ENCODE data around the gene PRIM2.
"Not testable (repeated sequence)": the region's sequence is repeated elsewhere in the genome, so short reads cannot be mapped to it uniquely, and the experiment has no call there.

PRIM2 gene

GRCh38 chr6:57313711-57314471, 3.5 kb upstream of the PRIM2 start:
- Mint-ChIP-seq H3K9me3 (no peaks in the 10 kb centered on the region), H3K36me3 (ENCODE audit: insufficient read depth) (peaks cover 3% of the 10 kb centered on the region), H3K4me3 (no peak overlapping the region), H3K27ac (no peak overlapping the region), H3K27me3 (peaks cover 7 to 15% of the 10 kb centered on the region in 2 donors), H3K4me1 (ENCODE audit: low read depth in 2 of 2) (peaks cover 5 to 16% of the 10 kb centered on the region in 2 donors)
- DNase-seq = no peak
- no peak for ATAC-seq (replicated peaks)

GRCh38 chr6:57315111-57315510, 2.3 kb upstream of the PRIM2 start:
- DNase-seq (no peak), ATAC-seq (replicated peaks) (no peak)
- Mint-ChIP-seq H3K27ac (no peak overlapping the region), H3K27me3 (peaks cover 7 to 15% of the 10 kb centered on the region in 2 donors), H3K4me3 (no peak overlapping the region), H3K4me1 (ENCODE audit: low read depth in 2 of 2) (peaks cover 12 to 24% of the 10 kb centered on the region in 2 donors), H3K9me3 (no peaks in the 10 kb centered on the region), H3K36me3 (ENCODE audit: insufficient read depth) (peaks cover 3% of the 10 kb centered on the region)

- Mint-ChIP-seq H3K4me1 (ENCODE audit: low read depth in 2 of 2) (peaks cover 13 to 24% of the 10 kb centered on the region in 2 donors), H3K27me3 (peaks cover 7 to 15% of the 10 kb centered on the region in 2 donors), H3K9me3 (no peaks in the 10 kb centered on the region), H3K4me3 (no peak overlapping the region), H3K36me3 (ENCODE audit: insufficient read depth) (peaks cover 6% of the 10 kb centered on the region), H3K27ac (no peak overlapping the region)
- no peak for DNase-seq
- ATAC-seq (replicated peaks) = no peak
Observed at GRCh38 chr6:57315851-57316250, 1.6 kb upstream of the PRIM2 start.

- Mint-ChIP-seq H3K9me3 (no peaks in the 10 kb centered on the region), H3K27me3 (peaks cover 7 to 11% of the 10 kb centered on the region in 2 donors), H3K4me1 (ENCODE audit: low read depth in 2 of 2) (peaks cover 19 to 24% of the 10 kb centered on the region in 2 donors), H3K27ac (peak overlapping the region; percentile 91 to 94), H3K36me3 (ENCODE audit: insufficient read depth) (peaks cover 6% of the 10 kb centered on the region), H3K4me3 (peak overlapping the region; percentile 94 to 96)
- DNase-seq (peak; percentile 74 to 79 (median 75)), ATAC-seq (replicated peaks) (peak; percentile 85)
Observed at GRCh38 chr6:57316581-57317059, 810 bp upstream of the PRIM2 start.

- ATAC-seq (replicated peaks) = no peak
- no peaks in the 10 kb centered on the region for H3K27me3 Mint-ChIP-seq
- no peak overlapping the region for H3K27ac Mint-ChIP-seq
- H3K4me3 Mint-ChIP-seq = no peak overlapping the region
- no peak for DNase-seq
- H3K4me1 Mint-ChIP-seq (ENCODE audit: low read depth in 2 of 2) = peaks cover 2 to 17% of the 10 kb centered on the region in 2 donors
- H3K9me3 Mint-ChIP-seq = no peaks in the 10 kb centered on the region
- H3K36me3 Mint-ChIP-seq (ENCODE audit: insufficient read depth) = peaks cover 36% of the 10 kb centered on the region
Observed at GRCh38 chr6:57324538-57324937, 7.1 kb downstream of the PRIM2 start.

GRCh38 chr6:57327311-57327710, 9.9 kb downstream of the PRIM2 start:
- Mint-ChIP-seq H3K27me3 (no peaks in the 10 kb centered on the region), H3K4me3 (no peak overlapping the region), H3K4me1 (ENCODE audit: low read depth in 2 of 2) (peaks cover 0 to 13% of the 10 kb centered on the region in 2 donors), H3K9me3 (peaks cover 0 to 2% of the 10 kb centered on the region in 2 donors), H3K27ac (no peak overlapping the region), H3K36me3 (ENCODE audit: insufficient read depth) (peaks cover 35% of the 10 kb centered on the region)
- ATAC-seq (replicated peaks) (no peak), DNase-seq (no peak)

GRCh38 chr6:57328074-57328473, 10.6 kb downstream of the PRIM2 start:
- no peak for ATAC-seq (replicated peaks)
- H3K9me3 Mint-ChIP-seq = peaks cover 0 to 2% of the 10 kb centered on the region in 2 donors
- no peaks in the 10 kb centered on the region for H3K27me3 Mint-ChIP-seq
- peaks cover 35% of the 10 kb centered on the region for H3K36me3 Mint-ChIP-seq (ENCODE audit: insufficient read depth)
- no peak overlapping the region for H3K4me3 Mint-ChIP-seq
- no peak for DNase-seq
- H3K4me1 Mint-ChIP-seq (ENCODE audit: low read depth in 2 of 2) = peaks cover 0 to 14% of the 10 kb centered on the region in 2 donors
- H3K27ac Mint-ChIP-seq = no peak overlapping the region

- no peak overlapping the region for H3K4me3 Mint-ChIP-seq
- no peaks in the 10 kb centered on the region for H3K27me3 Mint-ChIP-seq
- peaks cover 2 to 6% of the 10 kb centered on the region in 2 donors for H3K9me3 Mint-ChIP-seq
- peaks cover 0 to 18% of the 10 kb centered on the region in 2 donors for H3K4me1 Mint-ChIP-seq (ENCODE audit: low read depth in 2 of 2)
- H3K27ac Mint-ChIP-seq = no peak overlapping the region
- peaks cover 42% of the 10 kb centered on the region for H3K36me3 Mint-ChIP-seq (ENCODE audit: insufficient read depth)
- ATAC-seq (replicated peaks) = no peak
- DNase-seq = no peak
Observed at GRCh38 chr6:57329933-57330332, 12.5 kb downstream of the PRIM2 start.

GRCh38 chr6:57342148-57342669, 24.8 kb downstream of the PRIM2 start:
- no peaks in the 10 kb centered on the region for H3K36me3 Mint-ChIP-seq (ENCODE audit: insufficient read depth)
- no peaks in the 10 kb centered on the region for H3K27me3 Mint-ChIP-seq
- no peak for DNase-seq
- no peak overlapping the region for H3K27ac Mint-ChIP-seq
- H3K4me3 Mint-ChIP-seq = no peak overlapping the region
- no peak for ATAC-seq (replicated peaks)
- H3K4me1 Mint-ChIP-seq (ENCODE audit: low read depth in 2 of 2) = peaks cover 0 to 9% of the 10 kb centered on the region in 2 donors
- no peaks in the 10 kb centered on the region for H3K9me3 Mint-ChIP-seq

- Mint-ChIP-seq H3K4me1 (ENCODE audit: low read depth in 2 of 2) (peaks cover 2 to 14% of the 10 kb centered on the region in 2 donors), H3K27ac (peak overlapping the region in 1 of 2 donors; percentile 38)
- not testable (repeated sequence) for H3K4me3 Mint-ChIP-seq; H3K36me3 Mint-ChIP-seq (ENCODE audit: insufficient read depth); H3K9me3 Mint-ChIP-seq; ATAC-seq (replicated peaks); H3K27me3 Mint-ChIP-seq; DNase-seq
Observed at GRCh38 chr6:57343342-57343741, 25.9 kb downstream of the PRIM2 start.

GRCh38 chr6:57346715-57347114, 29.3 kb downstream of the PRIM2 start:
- H3K4me1 Mint-ChIP-seq (ENCODE audit: low read depth in 2 of 2) = peaks cover 7 to 21% of the 10 kb centered on the region in 2 donors
- ATAC-seq (replicated peaks) = not testable (repeated sequence)

GRCh38 chr6:57347597-57347996, 30.2 kb downstream of the PRIM2 start:
- not testable (repeated sequence) for ATAC-seq (replicated peaks); H3K4me3 Mint-ChIP-seq; H3K27ac Mint-ChIP-seq; H3K27me3 Mint-ChIP-seq; H3K9me3 Mint-ChIP-seq; H3K36me3 Mint-ChIP-seq (ENCODE audit: insufficient read depth); DNase-seq
- H3K4me1 Mint-ChIP-seq (ENCODE audit: low read depth in 2 of 2) = peaks cover 7 to 21% of the 10 kb centered on the region in 2 donors

More at GRCh38 chr6:57346715-57347114, 29.3 kb downstream of the PRIM2 start:
- not testable (repeated sequence) for H3K27me3 Mint-ChIP-seq; H3K4me3 Mint-ChIP-seq; H3K36me3 Mint-ChIP-seq (ENCODE audit: insufficient read depth); DNase-seq; H3K9me3 Mint-ChIP-seq
- H3K27ac Mint-ChIP-seq = peak overlapping the region in 1 of 2 donors; percentile 24

GRCh38 chr6:57350443-57350842, 33.0 kb downstream of the PRIM2 start:
- ATAC-seq (replicated peaks); H3K27ac Mint-ChIP-seq; H3K9me3 Mint-ChIP-seq; H3K36me3 Mint-ChIP-seq (ENCODE audit: insufficient read depth); H3K4me3 Mint-ChIP-seq; DNase-seq; H3K27me3 Mint-ChIP-seq: not testable (repeated sequence)
- peaks cover 7 to 15% of the 10 kb centered on the region in 2 donors for H3K4me1 Mint-ChIP-seq (ENCODE audit: low read depth in 2 of 2)

GRCh38 chr6:57352596-57352995, 35.2 kb downstream of the PRIM2 start:
- H3K27me3 Mint-ChIP-seq; H3K36me3 Mint-ChIP-seq (ENCODE audit: insufficient read depth); H3K4me3 Mint-ChIP-seq; H3K27ac Mint-ChIP-seq; DNase-seq; H3K9me3 Mint-ChIP-seq; ATAC-seq (replicated peaks): not testable (repeated sequence)
- peaks cover 12 to 18% of the 10 kb centered on the region in 2 donors for H3K4me1 Mint-ChIP-seq (ENCODE audit: low read depth in 2 of 2)
